ENCODE results near the gene ARHGEF37. TPM values are rescaled to one million over a fixed set of nuclear protein-coding genes. Genes with fewer than 3 reads are reported as not detected.

ARHGEF37 gene
- total and polyA plus RNA-seq, 2 donors from 2014 or later: 6.9 to 21.8 TPM

DNA sequence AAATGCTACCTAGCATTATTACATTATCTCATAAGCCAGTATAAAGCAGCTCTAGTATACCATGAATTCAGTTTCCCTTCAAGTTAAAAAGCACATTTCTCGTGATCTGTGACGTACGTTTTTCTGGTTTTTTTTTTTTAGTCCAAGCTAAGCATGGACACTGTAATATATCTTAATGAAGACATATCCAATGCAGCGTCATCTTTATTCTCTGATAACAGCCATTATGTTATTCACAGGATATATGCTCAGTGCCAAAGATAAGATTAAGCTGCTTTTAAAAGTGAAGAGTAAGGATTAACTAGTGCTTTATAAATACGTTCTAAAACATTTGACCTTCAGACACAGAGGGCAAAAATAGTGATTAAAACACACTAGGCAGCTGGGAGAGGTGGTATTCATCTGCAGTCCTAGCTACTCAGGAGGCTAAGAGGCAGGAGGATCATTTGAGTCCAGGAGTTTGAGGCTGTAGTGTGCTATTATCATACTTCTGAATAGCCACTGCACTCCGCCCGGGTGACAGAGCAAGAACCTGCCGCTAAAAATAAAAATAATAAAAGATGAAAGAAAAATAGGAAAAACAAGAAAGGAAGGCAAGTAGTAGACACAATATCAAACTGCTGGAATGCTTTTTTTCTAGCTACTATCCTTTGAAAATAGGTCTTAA is 37.8 kb upstream of the ARHGEF37 start:
- Histone ChIP-seq H3K9ac (ENCODE audit: low read length in 3 of 3) (no peak overlapping the region), H3K4me3 (ENCODE audit: low read length in 3 of 3) (no peak overlapping the region), H3K36me3 (ENCODE audit: control insufficient read depth in 2 of 3, insufficient read depth in 3 of 3, low read length in 3 of 3) (peaks cover 5 to 19% (median 12%) of the 10 kb centered on the region in 3 donors), H3K27me3 (ENCODE audit: control insufficient read depth, insufficient read depth, low read length) (no peaks in the 10 kb centered on the region), H3K27ac (ENCODE audit: low read depth in 2 of 2, low read length in 2 of 2) (no peak overlapping the region), H3K4me1 (ENCODE audit: control insufficient read depth in 2 of 3, insufficient read depth in 2 of 3, low read depth in 1 of 3, low read length in 3 of 3) (peaks cover 0 to 24% (median 18%) of the 10 kb centered on the region in 3 donors), H3K9me3 (ENCODE audit: control insufficient read depth in 2 of 3, insufficient read depth in 1 of 3, low read length in 3 of 3) (no peaks in the 10 kb centered on the region)
- intact Hi-C loops (cut with DNase I): no loop called here
- FAIRE-seq (no peak), DNase-seq (no peak)
- TF ChIP-seq, protein P1, sequence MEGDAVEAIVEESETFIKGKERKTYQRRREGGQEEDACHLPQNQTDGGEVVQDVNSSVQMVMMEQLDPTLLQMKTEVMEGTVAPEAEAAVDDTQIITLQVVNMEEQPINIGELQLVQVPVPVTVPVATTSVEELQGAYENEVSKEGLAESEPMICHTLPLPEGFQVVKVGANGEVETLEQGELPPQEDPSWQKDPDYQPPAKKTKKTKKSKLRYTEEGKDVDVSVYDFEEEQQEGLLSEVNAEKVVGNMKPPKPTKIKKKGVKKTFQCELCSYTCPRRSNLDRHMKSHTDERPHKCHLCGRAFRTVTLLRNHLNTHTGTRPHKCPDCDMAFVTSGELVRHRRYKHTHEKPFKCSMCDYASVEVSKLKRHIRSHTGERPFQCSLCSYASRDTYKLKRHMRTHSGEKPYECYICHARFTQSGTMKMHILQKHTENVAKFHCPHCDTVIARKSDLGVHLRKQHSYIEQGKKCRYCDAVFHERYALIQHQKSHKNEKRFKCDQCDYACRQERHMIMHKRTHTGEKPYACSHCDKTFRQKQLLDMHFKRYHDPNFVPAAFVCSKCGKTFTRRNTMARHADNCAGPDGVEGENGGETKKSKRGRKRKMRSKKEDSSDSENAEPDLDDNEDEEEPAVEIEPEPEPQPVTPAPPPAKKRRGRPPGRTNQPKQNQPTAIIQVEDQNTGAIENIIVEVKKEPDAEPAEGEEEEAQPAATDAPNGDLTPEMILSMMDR (IDR thresholded peaks at IDR 0.05; ENCODE audit: borderline replicate concordance, extremely low read depth, insufficient read depth): no peak

DNA sequence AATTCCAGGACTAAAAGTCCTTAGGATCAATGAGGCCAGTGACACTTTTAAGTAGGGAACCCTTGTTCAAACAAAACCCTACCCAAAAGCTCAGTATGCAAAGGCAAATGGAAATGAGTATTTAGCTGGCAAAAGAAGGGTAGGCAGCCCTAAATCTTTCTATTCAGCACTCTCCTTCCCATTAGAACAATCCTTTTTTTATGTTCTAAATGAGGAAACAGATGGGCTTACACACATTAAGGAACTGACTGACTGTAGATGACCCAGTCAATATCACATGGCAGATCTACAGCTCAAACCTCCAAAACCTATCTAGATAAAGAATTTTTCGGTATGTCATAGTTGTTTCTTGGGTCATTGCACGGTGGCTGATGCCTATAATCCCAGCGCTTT is 37.3 kb upstream of the ARHGEF37 start:
- Histone ChIP-seq H3K27me3 (ENCODE audit: control insufficient read depth, insufficient read depth, low read length) (no peaks in the 10 kb centered on the region), H3K4me1 (ENCODE audit: control insufficient read depth in 2 of 3, insufficient read depth in 2 of 3, low read depth in 1 of 3, low read length in 3 of 3) (peaks cover 0 to 25% (median 23%) of the 10 kb centered on the region in 3 donors), H3K27ac (ENCODE audit: low read depth in 2 of 2, low read length in 2 of 2) (no peak overlapping the region), H3K4me3 (ENCODE audit: low read length in 3 of 3) (no peak overlapping the region), H3K36me3 (ENCODE audit: control insufficient read depth in 2 of 3, insufficient read depth in 3 of 3, low read length in 3 of 3) (peaks cover 5 to 22% (median 12%) of the 10 kb centered on the region in 3 donors), H3K9ac (ENCODE audit: low read length in 3 of 3) (no peak overlapping the region), H3K9me3 (ENCODE audit: control insufficient read depth in 2 of 3, insufficient read depth in 1 of 3, low read length in 3 of 3) (no peaks in the 10 kb centered on the region)
- intact Hi-C loops (cut with DNase I): no loop called here
- TF ChIP-seq, protein P1 (IDR thresholded peaks at IDR 0.05; ENCODE audit: borderline replicate concordance, extremely low read depth, insufficient read depth): no peak
- DNase-seq: no peak
- FAIRE-seq: no peak

DNA sequence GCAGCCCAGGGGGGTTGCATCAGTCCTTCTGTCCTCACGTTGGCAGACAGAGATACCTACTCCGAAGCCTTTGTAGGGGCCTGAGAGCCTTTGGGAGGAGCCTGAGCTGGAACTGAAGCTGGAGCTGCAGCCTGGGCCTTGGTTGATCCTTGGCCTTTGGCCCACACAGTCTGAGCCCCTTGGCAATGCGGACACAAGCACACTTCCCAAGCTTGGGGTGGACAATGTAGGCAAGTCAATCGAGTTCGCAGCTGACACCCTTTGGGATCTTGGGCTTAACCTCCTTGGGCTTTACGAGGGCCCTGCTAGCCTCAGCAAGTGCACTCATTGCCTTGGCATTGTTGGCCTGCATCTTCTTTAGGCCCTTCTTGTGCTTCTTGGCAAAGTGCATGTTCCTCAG is 36.0 kb upstream of the ARHGEF37 start:
- intact Hi-C loops (cut with DNase I): no loop called here
- TF ChIP-seq, protein P1 (IDR thresholded peaks at IDR 0.05; ENCODE audit: borderline replicate concordance, extremely low read depth, insufficient read depth): no peak
- DNase-seq (no peak), FAIRE-seq (no peak)
- no peaks in the 10 kb centered on the region for H3K9me3 ChIP-seq (ENCODE audit: control insufficient read depth in 2 of 3, insufficient read depth in 1 of 3, low read length in 3 of 3)
- H3K36me3 ChIP-seq (ENCODE audit: control insufficient read depth in 2 of 3, insufficient read depth in 3 of 3, low read length in 3 of 3): peaks cover 5 to 31% (median 12%) of the 10 kb centered on the region in 3 donors
- no peak overlapping the region for H3K27ac ChIP-seq (ENCODE audit: low read depth in 2 of 2, low read length in 2 of 2)
- H3K4me3 ChIP-seq (ENCODE audit: low read length in 3 of 3): no peak overlapping the region
- peaks cover 0 to 25% (median 21%) of the 10 kb centered on the region in 3 donors for H3K4me1 ChIP-seq (ENCODE audit: control insufficient read depth in 2 of 3, insufficient read depth in 2 of 3, low read depth in 1 of 3, low read length in 3 of 3)
- no peaks in the 10 kb centered on the region for H3K27me3 ChIP-seq (ENCODE audit: control insufficient read depth, insufficient read depth, low read length)
- H3K9ac ChIP-seq (ENCODE audit: low read length in 3 of 3): no peak overlapping the region
